ENCODE data around the gene CSAG1. TPM values are rescaled to one million over a fixed set of nuclear protein-coding genes. Genes with fewer than 3 reads are reported as not detected.

Gene CSAG1
- not detected in 2 replicates for total RNA-seq

GRCh38 chrX:152733261-152733975 lies at the start of gene CSAG1, which contains the start of gene MAGEA12:
CSAG1 (minus strand) TSS chrX:152733721; CDS start chrX:152732460, 1,261 bp downstream.
MAGEA12 (plus strand) TSS chrX:152733757; CDS start chrX:152736162, 2,405 bp downstream.

GRCh38 chrX:152769549-152770289 lies 36.2 kb upstream of the CSAG1 start, which contains the start of gene MAGEA6:
MAGEA6 (minus strand) TSS chrX:152769689; CDS start chrX:152767650, 2,039 bp downstream.

GRCh38 chrX:152758918-152759317 lies 25.4 kb upstream of the CSAG1 start, which contains the start of gene CSAG3:
CSAG3 (plus strand) TSS chrX:152759218.

GRCh38 chrX:152753686-152754650 lies 20.4 kb upstream of the CSAG1 start, which contains the start of gene MAGEA2:
MAGEA2 (minus strand) TSS chrX:152753842; CDS start chrX:152751363, 2,479 bp downstream.

GRCh38 chrX:152713815-152714787 lies 19.4 kb downstream of the CSAG1 start, which contains the start of gene MAGEA2B:
MAGEA2B (plus strand) TSS chrX:152714628; CDS start chrX:152717107, 2,479 bp downstream.

GRCh38 chrX:152709173-152709572 lies 24.3 kb downstream of the CSAG1 start, which contains the start of gene CSAG2:
CSAG2 (minus strand) TSS chrX:152709273; CDS start chrX:152709112, 161 bp downstream.

GRCh38 chrX:152697952-152698931 lies 35.3 kb downstream of the CSAG1 start, which contains the start of gene MAGEA3:
MAGEA3 (plus strand) TSS chrX:152698794; CDS start chrX:152700833, 2,039 bp downstream.

Other genes starting within 250 kb of the CSAG1 start
- gene GABRQ, start 95.8 kb downstream of the CSAG1 start, total RNA-seq, result not detected in 2 replicates
- not detected in 2 replicates for gene MAGEA3, start 34.9 kb downstream of the CSAG1 start, total RNA-seq
- gene CSAG2, start 24.4 kb downstream of the CSAG1 start, total RNA-seq, result not detected in 2 replicates
- gene MAGEA2B, start 19.1 kb downstream of the CSAG1 start, total RNA-seq, result not detected in 2 replicates
- not detected in 2 replicates for gene MAGEA12, start within 50 bp of the CSAG1 start, total RNA-seq
- not detected in 2 replicates for gene MAGEA2, start 20.1 kb upstream of the CSAG1 start, total RNA-seq
- not detected in 2 replicates for gene CSAG3, start 25.5 kb upstream of the CSAG1 start, total RNA-seq
- not detected in 2 replicates for gene MAGEA6, start 36.0 kb upstream of the CSAG1 start, total RNA-seq
- 35.7 and 41.9 TPM in 2 replicates for gene CETN2, start 97.0 kb upstream of the CSAG1 start, total RNA-seq
- 21.9 and 33.3 TPM in 2 replicates for gene NSDHL, start 97.3 kb upstream of the CSAG1 start, total RNA-seq
- gene ZNF185, start 164.3 kb upstream of the CSAG1 start, total RNA-seq, result 29.1 and 64.0 TPM in 2 replicates